ENCODE measurements around the gene NUP50.

NUP50 gene

GRCh38 chr22:45224988-45225731, 61.4 kb downstream of the NUP50 start:
- H2BK5ac ChIP-seq (ENCODE audit: low read length): no peak overlapping the region
- H4K5ac ChIP-seq (ENCODE audit: low read length): no peak overlapping the region
- no peaks in the 10 kb centered on the region for H3K36me3 ChIP-seq (ENCODE audit: control insufficient read depth, insufficient read depth, low read length)
- no peak overlapping the region for H3K4me2 ChIP-seq (ENCODE audit: low read length)
- H3K18ac ChIP-seq (ENCODE audit: low read length): no peak overlapping the region
- peak overlapping the region; percentile 28 for H3K56ac ChIP-seq (ENCODE audit: low read length)
- WGBS (ENCODE audit: extremely low coverage, insufficient coverage, low lambda C conversion rate): no CpG with 5 or more reads among the region's 19 CpGs
- H2BK120ac ChIP-seq (ENCODE audit: low read depth, low read length): no peak overlapping the region
- peaks cover 3% of the 10 kb centered on the region for H3K79me1 ChIP-seq (ENCODE audit: low read length)
- no peak overlapping the region for H3K9ac ChIP-seq (ENCODE audit: low read length)
- H3K4ac ChIP-seq (ENCODE audit: low read depth, low read length): no peak overlapping the region
- H3K27ac ChIP-seq (ENCODE audit: low read depth, low read length): no peak overlapping the region
- H3K4me1 ChIP-seq (ENCODE audit: control insufficient read depth, low read depth, low read length): no peaks in the 10 kb centered on the region
- H3K79me2 ChIP-seq (ENCODE audit: control insufficient read depth, insufficient read depth, low read length): no peaks in the 10 kb centered on the region
- peak overlapping the region; percentile 35 for H3K23ac ChIP-seq (ENCODE audit: low read length)
- H2BK15ac ChIP-seq (replicated peaks; ENCODE audit: low read depth): no peak overlapping the region
- H2AK5ac ChIP-seq (ENCODE audit: low read length): no peak overlapping the region
- no peak for DNase-seq
- H3K27me3 ChIP-seq (ENCODE audit: insufficient read depth, low read length, poor library complexity): no peaks in the 10 kb centered on the region
- no peak overlapping the region for H3K4me3 ChIP-seq (ENCODE audit: low read length)
- H4K8ac ChIP-seq (ENCODE audit: low read depth, low read length): no peak overlapping the region

- Histone ChIP-seq H3K4me3 (ENCODE audit: low read length) (no peak overlapping the region), H3K4ac (ENCODE audit: low read depth, low read length) (no peak overlapping the region), H3K79me1 (ENCODE audit: low read length) (peaks cover 3% of the 10 kb centered on the region), H2BK15ac (replicated peaks; ENCODE audit: low read depth) (no peak overlapping the region), H3K36me3 (ENCODE audit: control insufficient read depth, insufficient read depth, low read length) (no peaks in the 10 kb centered on the region), H3K9ac (ENCODE audit: low read length) (no peak overlapping the region), H3K56ac (ENCODE audit: low read length) (peak overlapping the region; percentile 28), H3K4me1 (ENCODE audit: control insufficient read depth, low read depth, low read length) (no peaks in the 10 kb centered on the region), H3K23ac (ENCODE audit: low read length) (no peak overlapping the region), H3K4me2 (ENCODE audit: low read length) (no peak overlapping the region), H3K27ac (ENCODE audit: low read depth, low read length) (no peak overlapping the region), H2BK120ac (ENCODE audit: low read depth, low read length) (no peak overlapping the region), H4K8ac (ENCODE audit: low read depth, low read length) (no peak overlapping the region), H2BK5ac (ENCODE audit: low read length) (no peak overlapping the region), H3K18ac (ENCODE audit: low read length) (no peak overlapping the region), H4K5ac (ENCODE audit: low read length) (no peak overlapping the region), H3K79me2 (ENCODE audit: control insufficient read depth, insufficient read depth, low read length) (no peaks in the 10 kb centered on the region), H2AK5ac (ENCODE audit: low read length) (no peak overlapping the region), H3K27me3 (ENCODE audit: insufficient read depth, low read length, poor library complexity) (no peaks in the 10 kb centered on the region)
- DNase-seq: no peak
- no CpG with 5 or more reads among the region's 26 CpGs for WGBS (ENCODE audit: extremely low coverage, insufficient coverage, low lambda C conversion rate)
Measured at GRCh38 chr22:45225732-45226502, 62.2 kb downstream of the NUP50 start.

- Histone ChIP-seq H3K4ac (ENCODE audit: low read depth, low read length) (no peak overlapping the region), H3K27me3 (ENCODE audit: insufficient read depth, low read length, poor library complexity) (no peaks in the 10 kb centered on the region), H3K36me3 (ENCODE audit: control insufficient read depth, insufficient read depth, low read length) (no peaks in the 10 kb centered on the region), H3K4me1 (ENCODE audit: control insufficient read depth, low read depth, low read length) (no peaks in the 10 kb centered on the region), H3K4me2 (ENCODE audit: low read length) (no peak overlapping the region), H3K56ac (ENCODE audit: low read length) (no peak overlapping the region), H3K23ac (ENCODE audit: low read length) (no peak overlapping the region), H3K79me1 (ENCODE audit: low read length) (peaks cover 1% of the 10 kb centered on the region), H3K18ac (ENCODE audit: low read length) (no peak overlapping the region), H4K8ac (ENCODE audit: low read depth, low read length) (no peak overlapping the region), H2BK15ac (replicated peaks; ENCODE audit: low read depth) (no peak overlapping the region), H3K4me3 (ENCODE audit: low read length) (no peak overlapping the region), H2BK120ac (ENCODE audit: low read depth, low read length) (no peak overlapping the region), H4K5ac (ENCODE audit: low read length) (no peak overlapping the region), H2BK5ac (ENCODE audit: low read length) (no peak overlapping the region), H2AK5ac (ENCODE audit: low read length) (no peak overlapping the region), H3K79me2 (ENCODE audit: control insufficient read depth, insufficient read depth, low read length) (no peaks in the 10 kb centered on the region), H3K9ac (ENCODE audit: low read length) (no peak overlapping the region), H3K27ac (ENCODE audit: low read depth, low read length) (no peak overlapping the region)
- no CpG with 5 or more reads among the region's 17 CpGs for WGBS (ENCODE audit: extremely low coverage, insufficient coverage, low lambda C conversion rate)
- DNase-seq: no peak
Measured at GRCh38 chr22:45226503-45227186, 62.9 kb downstream of the NUP50 start.

- Histone ChIP-seq H3K36me3 (ENCODE audit: control insufficient read depth, insufficient read depth, low read length) (no peaks in the 10 kb centered on the region), H3K4ac (ENCODE audit: low read depth, low read length) (no peak overlapping the region), H3K79me1 (ENCODE audit: low read length) (peaks cover 1% of the 10 kb centered on the region), H3K4me1 (ENCODE audit: control insufficient read depth, low read depth, low read length) (no peaks in the 10 kb centered on the region), H3K23ac (ENCODE audit: low read length) (peak overlapping the region; percentile 56), H3K27ac (ENCODE audit: low read depth, low read length) (no peak overlapping the region), H2BK15ac (replicated peaks; ENCODE audit: low read depth) (no peak overlapping the region), H2BK120ac (ENCODE audit: low read depth, low read length) (no peak overlapping the region), H3K9ac (ENCODE audit: low read length) (no peak overlapping the region), H3K4me3 (ENCODE audit: low read length) (no peak overlapping the region), H3K79me2 (ENCODE audit: control insufficient read depth, insufficient read depth, low read length) (no peaks in the 10 kb centered on the region), H2BK5ac (ENCODE audit: low read length) (no peak overlapping the region), H2AK5ac (ENCODE audit: low read length) (no peak overlapping the region), H3K27me3 (ENCODE audit: insufficient read depth, low read length, poor library complexity) (no peaks in the 10 kb centered on the region), H3K18ac (ENCODE audit: low read length) (no peak overlapping the region), H4K8ac (ENCODE audit: low read depth, low read length) (no peak overlapping the region), H3K56ac (ENCODE audit: low read length) (no peak overlapping the region), H4K5ac (ENCODE audit: low read length) (no peak overlapping the region), H3K4me2 (ENCODE audit: low read length) (no peak overlapping the region)
- WGBS (ENCODE audit: extremely low coverage, insufficient coverage, low lambda C conversion rate): no CpG with 5 or more reads among the region's 16 CpGs
- DNase-seq: no peak
Measured at GRCh38 chr22:45227645-45228400, 64.1 kb downstream of the NUP50 start.

- no peaks in the 10 kb centered on the region for H3K27me3 ChIP-seq (ENCODE audit: insufficient read depth, low read length, poor library complexity)
- H4K5ac ChIP-seq (ENCODE audit: low read length): no peak overlapping the region
- H4K8ac ChIP-seq (ENCODE audit: low read depth, low read length): no peak overlapping the region
Measured at GRCh38 chr22:45228401-45228754, 64.7 kb downstream of the NUP50 start.

More at GRCh38 chr22:45228401-45228754, 64.7 kb downstream of the NUP50 start:
- Histone ChIP-seq H3K27ac (ENCODE audit: low read depth, low read length) (no peak overlapping the region), H3K79me1 (ENCODE audit: low read length) (peaks cover 1% of the 10 kb centered on the region), H3K9ac (ENCODE audit: low read length) (no peak overlapping the region), H3K4ac (ENCODE audit: low read depth, low read length) (no peak overlapping the region), H2BK5ac (ENCODE audit: low read length) (no peak overlapping the region), H2AK5ac (ENCODE audit: low read length) (no peak overlapping the region), H2BK120ac (ENCODE audit: low read depth, low read length) (no peak overlapping the region), H3K4me2 (ENCODE audit: low read length) (no peak overlapping the region), H3K79me2 (ENCODE audit: control insufficient read depth, insufficient read depth, low read length) (no peaks in the 10 kb centered on the region), H3K18ac (ENCODE audit: low read length) (no peak overlapping the region), H3K23ac (ENCODE audit: low read length) (no peak overlapping the region), H3K4me1 (ENCODE audit: control insufficient read depth, low read depth, low read length) (no peaks in the 10 kb centered on the region), H3K4me3 (ENCODE audit: low read length) (no peak overlapping the region), H3K56ac (ENCODE audit: low read length) (no peak overlapping the region), H2BK15ac (replicated peaks; ENCODE audit: low read depth) (no peak overlapping the region), H3K36me3 (ENCODE audit: control insufficient read depth, insufficient read depth, low read length) (no peaks in the 10 kb centered on the region)
- DNase-seq: no peak
- no CpG with 5 or more reads among the region's 8 CpGs for WGBS (ENCODE audit: extremely low coverage, insufficient coverage, low lambda C conversion rate)

All from mesendoderm (in vitro differentiated cells).